ENCODE results near the gene RNLS.
"Not testable (repeated sequence)": the region's sequence is repeated elsewhere in the genome, so short reads cannot be mapped to it uniquely, and the experiment has no call there.

RNLS gene

DNA sequence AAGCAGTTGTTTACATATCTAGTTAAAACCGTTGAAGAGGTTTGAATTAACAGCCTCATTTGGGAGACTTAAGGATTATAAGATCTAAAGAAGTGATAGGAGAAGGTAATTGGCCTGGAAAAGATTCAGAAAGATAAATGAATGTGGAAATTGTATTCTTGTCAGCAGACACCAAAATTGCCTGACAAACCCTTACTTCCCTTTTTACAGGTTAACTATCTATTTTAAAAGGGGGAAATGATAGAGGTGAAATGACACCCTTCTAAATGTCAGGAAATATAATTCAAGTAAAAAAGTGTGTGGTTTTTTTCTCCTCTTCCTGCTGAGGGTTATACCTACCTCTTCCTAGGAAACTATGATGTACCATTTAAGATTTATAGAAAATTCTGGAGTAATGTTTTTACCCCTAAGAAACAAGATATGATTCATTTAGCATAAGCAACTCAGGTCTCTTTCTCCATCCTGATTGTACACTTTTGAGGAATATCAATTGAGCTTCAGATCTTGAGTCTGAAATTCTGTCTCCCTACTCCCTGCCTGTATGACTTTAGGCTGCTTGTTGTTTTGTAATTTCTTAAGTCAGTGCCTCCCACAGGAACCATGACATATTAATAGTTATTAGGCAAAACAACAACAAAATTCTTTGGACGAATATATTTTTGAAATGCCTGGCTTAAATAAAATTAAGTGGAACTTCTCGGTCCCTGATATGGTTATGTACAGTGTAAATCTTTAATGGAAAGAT is 250.4 kb downstream of the RNLS start:
- no peak for DNase-seq

DNA sequence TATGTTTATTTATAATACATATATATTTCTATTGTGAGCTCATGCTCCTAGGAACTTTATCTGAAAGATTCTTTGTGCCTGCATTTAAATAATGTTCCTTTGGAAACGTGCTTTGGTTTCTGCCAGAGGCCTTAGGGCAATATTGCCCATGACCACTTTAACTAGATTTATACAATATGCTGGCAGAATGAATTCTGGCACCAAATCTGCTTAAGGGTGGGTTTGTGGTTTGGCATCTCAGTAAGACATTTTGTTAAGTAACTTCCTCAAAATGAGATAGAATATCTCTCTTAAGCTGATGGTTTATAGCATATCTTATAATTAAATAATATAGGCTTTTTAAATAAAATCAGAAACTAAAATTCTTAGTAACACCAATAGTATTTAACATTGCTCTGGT is 252.9 kb downstream of the RNLS start:
- no peak for DNase-seq

DNA sequence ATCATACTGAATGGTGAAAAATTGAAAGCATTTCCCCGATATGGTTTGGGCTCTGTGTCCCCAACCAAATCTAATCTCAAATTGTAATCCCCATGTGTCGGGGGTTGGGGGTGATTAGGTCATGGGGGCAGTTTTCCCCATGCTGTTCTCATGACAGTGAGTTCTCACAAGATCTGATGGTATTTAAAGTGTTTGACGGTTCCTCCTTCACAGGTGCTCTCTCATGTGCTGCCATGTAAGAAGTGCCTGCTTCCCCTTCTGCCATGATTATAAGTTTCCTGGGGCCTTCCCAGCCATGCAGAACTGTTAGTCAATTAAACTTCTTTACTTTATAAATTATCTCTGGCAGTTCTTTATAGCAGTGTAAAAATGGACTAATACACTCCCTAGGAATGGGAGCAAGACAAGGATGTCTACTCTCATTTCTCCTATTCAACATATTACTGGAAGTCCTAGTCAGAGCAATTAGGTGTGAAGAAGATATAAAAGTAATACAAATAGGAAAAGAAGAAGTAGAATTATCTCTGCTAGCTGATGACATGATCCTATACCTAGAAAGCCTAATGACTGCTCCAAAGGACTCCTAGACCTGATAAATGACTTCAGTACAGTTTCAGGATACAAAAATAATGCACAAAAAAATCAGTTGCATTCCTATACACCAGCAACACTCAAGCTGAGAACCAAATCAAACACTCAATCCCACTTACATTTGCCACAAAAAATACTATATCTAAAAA is 260.6 kb downstream of the RNLS start:
- no peak for DNase-seq

DNA sequence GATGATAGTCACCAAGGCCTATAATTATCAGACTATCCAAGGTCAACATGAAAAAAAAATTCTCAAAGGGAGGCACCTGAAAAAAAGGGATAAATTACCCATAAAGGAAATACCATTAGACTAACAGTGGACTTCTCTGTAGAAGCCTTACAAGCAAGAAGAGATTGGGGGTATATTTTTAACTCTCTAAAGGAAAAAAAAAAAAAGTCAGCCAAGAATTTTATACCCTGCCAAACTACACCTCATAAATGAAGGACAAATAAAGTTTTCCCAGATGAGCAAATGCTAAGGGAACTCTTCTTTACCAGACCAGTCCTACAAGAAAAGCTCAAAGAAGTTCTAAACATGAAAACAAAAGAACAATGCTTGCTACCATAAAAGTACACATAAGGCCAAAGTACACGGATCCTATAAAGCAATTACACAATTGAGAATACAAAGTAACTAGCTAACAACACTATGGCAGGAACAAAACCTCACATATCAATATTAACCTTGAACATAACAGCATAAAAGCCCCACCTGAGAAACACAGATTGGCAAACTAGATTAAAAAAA is 263.1 kb downstream of the RNLS start:
- no peak for DNase-seq

DNA sequence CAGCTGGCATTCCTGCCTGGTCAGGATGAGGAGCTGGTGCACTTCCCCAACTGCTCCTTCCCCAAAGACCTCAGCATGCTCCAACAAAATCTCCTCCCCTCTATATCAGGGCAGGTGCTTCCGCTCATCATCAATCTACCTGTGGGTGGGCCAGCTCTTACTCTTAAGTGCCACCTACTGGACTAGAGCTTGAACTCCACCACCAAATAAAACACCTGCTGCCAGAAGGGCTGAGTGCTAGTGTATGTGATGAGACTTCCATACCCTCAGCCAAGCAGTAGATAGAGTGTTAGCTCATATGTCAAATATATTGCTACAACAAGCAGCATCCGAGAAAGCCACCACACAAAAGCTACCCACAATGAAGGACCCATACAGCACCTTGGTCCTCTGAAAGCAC is 264.3 kb downstream of the RNLS start:
- no peak for DNase-seq

DNA sequence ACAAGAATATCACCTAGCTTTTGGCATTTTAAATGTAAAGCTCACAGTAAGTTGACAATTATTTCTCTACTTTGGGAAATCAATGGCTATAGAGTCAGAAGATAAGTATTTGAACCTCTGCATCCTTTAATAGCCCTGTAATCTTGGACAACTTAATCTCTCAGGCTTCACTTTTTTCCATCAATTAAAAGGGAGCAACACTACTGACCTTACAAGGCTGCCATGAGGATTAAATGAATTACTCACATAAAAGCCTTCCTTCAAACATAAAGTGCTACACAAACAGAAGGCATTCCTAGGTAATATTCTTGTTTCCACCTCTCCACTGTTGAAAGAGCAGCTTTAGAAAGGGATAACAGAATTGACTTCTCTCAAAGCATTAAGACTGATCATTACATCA is 266.0 kb downstream of the RNLS start:
- no peak for DNase-seq

DNA sequence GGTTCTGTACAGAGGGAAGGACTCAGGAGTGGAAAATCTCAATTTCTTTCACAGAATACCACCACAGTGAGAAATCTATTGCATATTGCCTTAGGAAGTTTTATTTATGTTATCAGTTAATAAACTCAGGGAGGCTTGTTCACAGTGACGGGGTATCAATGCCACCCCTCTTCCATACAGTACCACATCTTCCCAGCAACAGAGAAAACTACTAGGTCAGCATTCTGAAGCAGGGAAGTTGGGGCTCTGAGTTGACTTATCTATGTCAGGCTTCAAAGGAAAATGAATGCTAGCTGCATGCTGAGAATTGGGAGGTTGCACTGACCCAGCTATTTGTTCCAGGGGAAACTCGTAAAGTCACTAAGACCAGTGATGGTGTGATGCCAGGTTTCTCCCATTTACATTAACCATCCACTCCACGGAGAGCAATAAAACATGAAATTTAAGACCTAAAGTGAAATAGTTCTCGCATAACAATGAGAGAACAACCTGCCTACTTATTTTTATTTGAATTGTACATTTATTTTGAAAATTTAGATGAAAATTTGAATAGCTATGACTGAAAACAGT is 266.7 kb downstream of the RNLS start:
- no peak for DNase-seq

DNA sequence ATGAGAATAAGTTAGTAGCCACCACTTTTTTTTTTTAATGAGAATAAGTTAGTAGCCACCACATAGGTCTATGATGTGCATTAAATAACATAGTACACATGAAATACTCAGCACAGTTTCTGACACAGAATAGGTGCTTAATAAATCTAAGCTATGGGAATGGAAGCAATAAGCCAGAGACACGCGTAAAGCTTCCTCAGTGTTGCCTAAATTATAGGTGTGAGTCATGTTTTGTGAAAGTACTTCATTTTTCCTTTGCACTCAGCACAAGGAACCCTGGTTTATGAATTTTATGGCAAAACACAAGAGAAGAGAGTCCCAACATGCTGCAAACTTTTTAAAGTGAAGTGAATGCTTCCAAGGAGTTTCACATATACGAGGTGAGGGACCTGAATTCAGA is 267.4 kb downstream of the RNLS start:
- no peak for DNase-seq

DNA sequence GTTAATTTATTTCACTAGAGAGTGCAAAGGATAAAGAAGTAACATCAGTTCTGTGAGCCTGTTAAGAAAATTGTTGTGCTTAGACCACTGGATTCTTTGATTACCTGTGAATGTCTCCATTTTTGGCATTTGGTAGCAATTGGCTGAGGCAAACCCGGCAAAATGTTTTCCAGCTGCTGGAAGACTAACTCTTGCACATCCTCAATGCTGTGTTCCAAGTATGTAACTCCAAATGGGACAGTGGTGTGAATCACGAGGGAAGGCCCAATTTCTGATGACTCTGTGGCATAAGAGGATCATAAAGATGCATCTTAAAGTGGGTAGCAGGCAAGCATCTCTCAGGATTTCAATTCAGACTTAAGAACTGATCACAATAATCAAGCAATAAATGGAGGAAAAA is 268.8 kb downstream of the RNLS start:
- DNase-seq = no peak

DNA sequence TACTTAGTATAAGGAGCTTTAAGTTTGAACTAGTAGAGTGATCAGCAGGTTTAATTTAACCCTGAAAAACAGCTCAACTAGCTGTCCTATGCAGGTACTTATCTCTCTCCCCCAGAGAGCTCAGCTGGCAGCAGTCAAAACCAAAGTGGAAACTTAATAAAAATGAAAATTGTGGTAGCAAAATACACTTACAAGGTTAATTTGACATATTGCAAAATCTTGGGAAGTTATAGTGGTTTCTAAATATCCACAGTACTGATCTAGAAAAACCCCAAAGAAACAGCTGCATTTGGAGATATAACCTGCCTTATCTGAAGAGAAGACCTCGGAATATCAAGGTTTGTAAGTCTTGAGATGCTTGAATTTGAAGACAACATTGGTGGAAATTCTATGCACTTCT is 269.2 kb downstream of the RNLS start:
- DNase-seq = no peak

DNA sequence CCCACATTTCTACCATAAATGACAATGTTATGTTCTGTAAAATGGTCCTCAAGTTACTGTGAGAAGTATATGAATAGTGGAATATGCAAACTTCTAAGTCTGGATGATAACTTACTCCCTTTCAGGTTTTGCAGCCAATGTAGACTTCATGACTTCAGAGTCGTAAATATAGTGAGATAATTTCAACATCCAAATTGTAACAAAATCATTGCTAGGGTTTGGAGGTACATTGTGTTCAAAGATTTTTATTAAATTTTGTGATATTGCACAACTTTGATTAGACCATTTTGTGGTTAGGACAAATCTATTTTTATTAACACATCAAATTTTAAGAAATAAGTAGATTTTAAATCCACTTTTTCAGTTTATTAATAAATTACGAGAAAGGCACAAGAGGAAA is 270.3 kb downstream of the RNLS start:
- no peak for DNase-seq

DNA sequence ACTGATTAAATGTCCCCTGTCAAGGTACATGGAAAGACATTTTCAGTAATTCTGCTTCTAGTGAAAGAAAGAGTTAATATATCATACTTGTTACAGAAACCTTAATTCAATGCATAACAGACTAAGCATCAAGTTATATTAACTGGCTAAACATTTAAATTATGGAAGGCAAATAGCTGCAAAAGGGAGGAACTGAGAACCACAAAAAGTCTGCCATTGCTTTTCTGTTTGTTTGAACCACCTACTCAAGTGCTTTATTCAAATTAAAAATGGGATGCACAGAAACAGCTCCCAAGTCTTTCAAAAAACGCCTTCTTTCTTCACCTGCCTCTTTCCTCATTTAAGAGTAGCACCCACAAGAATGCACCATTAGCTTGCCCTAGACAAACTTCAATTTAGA is 271.9 kb downstream of the RNLS start:
- no peak for DNase-seq

DNA sequence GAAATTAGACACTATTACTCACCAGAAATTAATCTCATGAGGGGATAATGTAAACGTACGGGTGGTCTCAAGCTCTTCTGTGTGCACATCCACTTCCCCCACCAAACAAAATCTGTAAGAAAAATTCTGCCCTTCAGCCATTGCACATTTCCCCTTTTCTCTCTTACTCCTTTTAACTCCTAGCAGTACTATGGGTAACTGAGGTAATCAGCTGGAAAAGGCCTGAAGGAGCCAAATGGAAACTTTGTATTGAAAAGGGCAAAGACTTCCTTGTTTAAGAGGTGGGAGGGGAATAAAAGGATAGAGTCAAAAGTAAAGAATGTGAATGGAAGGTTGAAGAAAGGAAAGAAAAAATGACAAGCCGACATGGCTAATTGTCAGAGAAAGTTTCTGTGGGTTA is 273.8 kb downstream of the RNLS start:
- DNase-seq = no peak

DNA sequence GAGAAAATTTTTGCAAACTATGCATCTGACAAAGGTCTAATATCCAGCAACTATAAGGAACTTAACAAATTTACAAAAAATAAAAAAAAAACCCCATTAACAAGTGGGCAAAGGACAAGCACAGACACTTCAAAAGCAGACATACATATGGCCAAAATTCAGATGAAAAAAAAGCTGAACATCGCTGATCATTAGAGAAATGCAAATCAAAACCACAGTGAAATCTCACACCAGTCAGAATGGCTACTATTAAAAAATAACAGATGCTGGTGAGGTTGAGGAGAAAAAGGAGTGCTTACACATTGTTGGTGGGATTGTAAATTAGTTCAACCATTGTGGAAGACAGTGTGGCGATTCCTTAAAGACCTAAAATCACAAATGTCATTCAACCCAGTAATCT is 274.8 kb downstream of the RNLS start:
- not testable (repeated sequence) for DNase-seq

DNA sequence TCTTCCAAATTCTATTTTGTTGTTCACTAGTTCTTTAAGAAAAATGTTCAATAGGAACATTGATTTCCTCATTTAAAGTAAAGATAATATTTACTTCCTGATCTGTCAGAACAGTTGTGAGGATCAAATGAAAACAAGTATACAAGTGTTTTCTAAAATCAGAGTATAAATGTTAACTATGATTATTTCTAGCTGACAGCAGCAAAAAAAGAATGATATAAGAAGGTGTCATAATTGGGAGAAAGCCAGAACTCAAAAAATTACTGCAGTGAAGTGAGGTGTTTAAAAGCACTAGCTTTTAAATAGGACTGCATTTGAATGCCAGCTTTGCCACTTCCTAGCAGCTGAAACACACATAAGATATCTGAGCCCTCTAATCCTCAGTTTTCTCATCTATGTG is 283.3 kb downstream of the RNLS start:
- DNase-seq = no peak

DNA sequence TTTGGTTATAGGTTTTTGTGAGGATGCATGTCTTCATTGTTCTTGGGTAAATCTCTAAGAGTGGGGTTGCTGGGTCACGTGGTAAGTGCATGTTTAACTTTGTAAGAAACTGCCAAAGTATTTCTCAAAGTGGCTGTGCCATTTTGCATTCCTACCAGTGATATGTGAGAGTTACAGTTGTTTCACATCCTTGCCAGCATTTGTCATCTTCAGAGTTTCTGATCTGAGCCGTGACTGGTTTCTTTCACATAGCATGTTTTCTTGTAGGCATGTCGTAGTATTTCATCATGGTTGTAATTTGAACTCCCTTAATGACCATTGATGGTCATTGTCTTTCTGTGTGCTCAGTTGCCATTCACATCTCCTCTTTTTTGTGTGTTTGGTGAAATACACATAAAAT is 286.0 kb downstream of the RNLS start:
- no peak for DNase-seq

DNA sequence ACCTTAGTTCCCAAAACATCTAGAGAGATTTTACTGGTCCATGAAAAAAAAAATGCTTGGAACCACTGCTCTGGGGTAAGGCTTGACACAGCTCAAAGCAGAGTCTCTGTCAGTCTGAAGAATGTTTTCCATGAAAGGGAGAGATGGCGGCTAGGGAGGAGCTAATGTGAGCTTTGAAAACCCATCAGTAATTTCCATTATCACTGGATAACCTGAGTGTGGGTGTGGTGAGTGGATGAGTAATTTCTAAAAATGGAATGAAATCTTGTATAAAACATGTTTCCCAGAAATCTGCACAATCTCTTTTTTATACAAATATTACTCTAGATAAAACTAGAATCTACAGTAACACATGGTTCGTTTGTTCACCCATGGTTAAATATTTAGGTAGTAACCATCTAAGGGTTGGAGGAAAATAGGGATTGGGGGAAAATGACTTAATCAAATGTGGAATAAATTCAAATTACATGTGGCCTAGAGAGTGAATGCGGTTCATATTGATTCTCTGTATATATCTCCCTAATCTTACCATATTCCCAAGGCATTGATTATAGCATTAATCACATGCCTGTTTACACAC is 289.4 kb downstream of the RNLS start:
- DNase-seq = no peak

DNA sequence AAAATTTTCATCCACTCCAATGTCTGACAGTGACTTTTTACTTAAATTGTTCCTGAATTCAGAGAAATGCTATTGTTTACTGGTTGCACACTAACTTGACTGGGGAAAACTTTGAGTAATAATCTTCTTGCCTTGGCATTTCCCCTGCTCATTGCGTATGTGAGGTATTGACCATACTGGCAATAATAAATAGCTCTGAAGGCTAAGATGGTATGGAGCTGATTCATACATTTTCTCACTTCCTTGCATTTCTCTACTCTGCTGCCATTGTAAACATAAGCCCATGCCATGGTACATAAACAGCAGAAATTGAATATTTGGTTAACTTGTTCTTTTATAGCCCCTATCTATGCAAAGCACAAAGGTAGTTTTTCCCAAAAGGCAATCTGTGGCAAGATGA is 290.0 kb downstream of the RNLS start:
- no peak for DNase-seq

DNA sequence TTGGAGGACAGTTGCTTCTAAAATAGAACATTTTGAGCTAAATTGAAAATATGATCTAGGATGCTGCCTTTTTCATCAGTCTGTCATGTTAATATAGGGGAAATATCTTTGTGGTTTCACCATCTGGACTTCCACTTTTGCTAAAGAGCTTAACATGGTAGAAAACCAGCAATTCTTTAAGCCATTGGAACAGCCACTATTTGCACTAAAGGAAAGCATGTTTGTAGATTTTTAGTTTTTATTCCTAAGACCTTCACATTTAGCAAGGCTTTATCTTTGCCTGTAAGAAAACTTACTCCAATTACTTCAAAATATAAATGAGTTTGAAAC is 291.0 kb downstream of the RNLS start:
- no peak for DNase-seq

DNA sequence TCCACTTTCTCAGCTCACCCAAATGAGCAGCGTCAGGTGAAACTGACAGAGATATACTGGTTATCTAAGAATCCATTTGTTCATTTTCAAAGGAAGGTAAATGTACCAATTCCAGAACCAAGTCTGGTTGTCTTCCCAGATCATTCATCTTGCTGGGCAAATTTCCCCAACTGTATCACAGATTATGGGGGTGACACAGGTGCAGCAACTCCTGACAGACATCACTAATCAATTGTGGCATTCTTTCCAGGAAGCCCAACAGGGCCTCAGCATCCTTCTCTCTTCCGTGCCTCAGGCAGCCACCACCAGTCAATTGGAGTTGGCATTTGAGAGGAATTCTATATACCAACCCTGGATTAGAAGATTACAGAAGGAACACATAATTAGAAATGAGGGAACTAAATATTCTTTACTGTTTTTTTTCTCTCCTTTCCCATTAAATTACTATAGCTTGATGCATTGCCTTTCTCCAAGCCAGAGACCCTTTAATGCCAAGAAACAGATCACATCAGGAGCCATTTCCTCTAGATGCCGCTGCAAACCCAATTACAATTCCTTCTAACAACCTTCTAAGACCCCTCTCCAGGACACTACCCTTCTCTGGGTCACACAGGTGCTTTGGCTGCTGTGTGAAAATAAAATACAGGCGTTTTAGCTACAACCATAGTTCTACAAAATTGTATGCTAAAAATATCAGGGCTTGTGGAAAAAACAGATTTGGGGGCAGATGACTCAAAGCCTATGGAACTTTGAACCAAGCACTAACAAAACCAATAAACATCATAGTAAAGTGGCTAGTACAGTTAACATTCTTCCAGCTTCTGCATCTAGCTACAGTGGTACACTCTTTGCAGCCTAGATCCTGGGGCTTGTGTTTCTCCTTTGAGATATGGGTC is 291.6 kb downstream of the RNLS start:
- no peak for DNase-seq

DNA sequence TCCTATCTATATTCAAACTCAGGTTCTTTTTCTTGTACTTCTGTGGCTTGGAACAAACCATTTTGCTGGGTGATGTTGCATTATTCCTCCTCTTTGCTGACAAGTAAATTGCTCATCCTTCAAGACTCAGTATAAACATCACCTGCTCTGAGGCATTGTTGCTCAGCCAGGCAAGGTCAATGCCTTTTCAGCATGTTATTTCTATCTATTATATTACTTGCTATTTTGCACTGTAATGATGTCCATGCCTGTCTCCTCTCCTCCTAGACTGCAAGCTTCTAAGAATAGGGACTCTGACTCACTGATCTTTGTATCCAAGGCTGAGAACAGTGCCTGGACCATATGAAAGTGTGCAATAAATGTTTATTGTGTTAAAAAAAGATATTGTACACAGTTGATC is 293.8 kb downstream of the RNLS start:
- DNase-seq = no peak

DNA sequence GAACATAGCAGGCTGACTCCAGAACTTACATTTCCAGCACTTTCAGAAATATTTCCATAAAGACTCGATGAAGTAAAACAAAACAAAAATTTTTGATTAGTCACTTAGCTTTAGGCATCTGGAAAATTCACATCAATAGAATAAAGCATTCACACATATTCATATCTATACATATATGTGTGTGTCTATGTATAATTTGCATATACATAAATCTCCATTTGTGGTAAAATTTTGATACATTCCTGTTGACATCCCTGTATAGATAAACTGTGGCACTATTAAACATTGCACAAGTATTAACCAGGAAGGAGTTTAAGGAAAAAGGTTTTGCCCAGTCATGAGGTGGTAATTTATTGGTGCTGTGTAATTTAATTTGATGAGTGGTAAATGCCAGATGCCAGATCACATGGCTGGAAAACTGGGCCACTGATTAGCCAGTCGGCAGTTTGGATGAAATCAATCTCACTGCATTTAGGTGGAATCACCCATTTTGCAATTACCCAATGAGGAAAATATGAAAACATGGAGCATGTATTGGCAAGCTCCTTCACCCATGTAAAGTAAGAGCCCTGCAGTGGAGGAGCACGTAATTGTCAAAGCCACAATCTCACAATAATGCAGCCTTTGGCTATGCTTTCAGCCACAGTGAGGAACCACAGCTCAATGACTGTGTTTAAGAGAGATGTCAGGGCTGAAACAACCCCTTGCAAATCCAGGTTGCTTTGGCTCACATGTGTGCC is 294.6 kb downstream of the RNLS start:
- DNase-seq = no peak

Measured in NCI-H446 (cell line).